ENCODE results near the gene FBXW11.
A peak's percentile ranks its signal among the peaks of the same experiment; 100 is the strongest.

The FBXW11 gene

GRCh38 chr5:172010278-172010677 is 3.8 kb upstream of the FBXW11 start:
- DNase-seq: no peak

DNA sequence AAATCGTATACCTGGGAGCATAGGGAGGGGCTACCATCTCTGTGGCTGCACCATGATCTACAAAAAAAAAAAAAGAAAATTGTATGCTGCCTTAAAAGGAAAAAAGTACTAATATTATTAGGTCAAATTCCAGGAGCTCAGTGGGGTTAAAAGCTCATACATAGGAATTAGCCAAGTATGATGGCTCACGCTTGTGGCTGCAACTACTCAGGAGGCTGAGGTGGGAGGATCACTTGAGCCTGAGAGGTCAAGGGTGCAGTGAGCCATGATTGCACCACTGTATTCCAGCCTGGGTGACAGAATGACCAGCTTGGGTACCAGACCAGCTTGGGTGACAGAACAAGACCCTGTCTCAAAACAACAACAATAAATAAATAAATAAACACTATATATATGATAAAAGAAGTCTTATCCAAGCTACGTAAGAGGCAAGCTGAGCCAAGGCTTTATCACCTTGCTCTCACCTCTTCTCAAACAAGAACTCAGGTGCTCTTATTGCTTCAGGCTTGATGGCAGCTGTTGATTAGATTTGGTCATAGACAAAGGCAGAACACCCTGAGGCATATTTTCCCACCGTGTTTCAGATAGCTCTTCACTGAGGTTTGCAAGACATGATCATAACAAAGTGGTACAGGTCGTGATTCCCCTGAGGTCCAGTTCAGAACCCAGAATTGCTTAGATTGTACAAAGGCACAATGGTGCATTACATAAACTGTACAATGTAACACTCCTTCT is 3.3 kb upstream of the FBXW11 start:
- DNase-seq: no peak

GRCh38 chr5:172008689-172009141 is 2.3 kb upstream of the FBXW11 start:
- no peak for DNase-seq

- no peak for DNase-seq
These were observed 1.6 kb upstream of the FBXW11 start for GRCh38 chr5:172008111-172008455.

DNA sequence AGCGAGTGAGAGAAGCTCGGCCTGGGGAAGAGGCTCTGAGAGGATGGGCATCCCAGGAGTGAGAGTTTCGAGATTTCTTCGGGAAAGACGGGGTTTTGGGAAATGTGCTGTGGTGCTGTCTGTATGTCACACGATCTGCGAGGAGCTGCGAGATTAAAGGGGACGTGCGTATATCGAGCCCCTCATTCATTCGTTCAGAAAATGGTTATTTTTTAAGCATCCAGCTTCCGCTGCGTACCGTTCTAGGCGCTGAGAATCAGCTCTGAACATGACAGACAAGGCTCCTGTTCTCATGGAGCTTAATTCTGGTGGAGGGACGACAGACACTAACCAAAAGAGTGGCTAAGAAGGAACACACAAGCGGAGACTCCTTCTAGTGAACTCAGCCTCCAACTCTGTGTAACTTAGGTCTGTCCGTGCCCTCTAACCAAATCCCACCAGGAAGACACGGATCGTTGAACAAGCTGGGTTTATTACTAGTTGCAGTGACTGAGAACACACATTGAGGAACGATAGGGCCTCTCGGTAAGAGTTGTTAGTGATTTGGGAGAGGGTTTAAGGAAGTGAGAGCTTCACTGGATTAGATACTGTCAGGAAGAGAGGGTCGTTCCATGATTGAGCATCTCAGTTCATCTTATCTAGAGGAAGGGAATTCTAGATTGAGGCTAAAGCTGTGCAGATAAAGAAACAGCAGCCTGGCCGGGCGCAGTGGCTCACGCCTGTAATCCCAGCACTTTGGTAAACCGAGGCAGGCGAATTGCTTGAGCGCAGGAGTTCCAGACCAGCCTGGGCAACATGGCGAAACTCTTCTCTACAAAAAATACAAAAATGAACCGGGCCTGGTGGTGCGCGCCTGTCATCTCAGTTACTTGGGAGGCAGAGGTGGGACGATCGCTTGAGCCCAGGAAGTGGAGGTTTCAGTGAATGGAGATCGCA is 1.0 kb upstream of the FBXW11 start:
- no peak for DNase-seq

DNA sequence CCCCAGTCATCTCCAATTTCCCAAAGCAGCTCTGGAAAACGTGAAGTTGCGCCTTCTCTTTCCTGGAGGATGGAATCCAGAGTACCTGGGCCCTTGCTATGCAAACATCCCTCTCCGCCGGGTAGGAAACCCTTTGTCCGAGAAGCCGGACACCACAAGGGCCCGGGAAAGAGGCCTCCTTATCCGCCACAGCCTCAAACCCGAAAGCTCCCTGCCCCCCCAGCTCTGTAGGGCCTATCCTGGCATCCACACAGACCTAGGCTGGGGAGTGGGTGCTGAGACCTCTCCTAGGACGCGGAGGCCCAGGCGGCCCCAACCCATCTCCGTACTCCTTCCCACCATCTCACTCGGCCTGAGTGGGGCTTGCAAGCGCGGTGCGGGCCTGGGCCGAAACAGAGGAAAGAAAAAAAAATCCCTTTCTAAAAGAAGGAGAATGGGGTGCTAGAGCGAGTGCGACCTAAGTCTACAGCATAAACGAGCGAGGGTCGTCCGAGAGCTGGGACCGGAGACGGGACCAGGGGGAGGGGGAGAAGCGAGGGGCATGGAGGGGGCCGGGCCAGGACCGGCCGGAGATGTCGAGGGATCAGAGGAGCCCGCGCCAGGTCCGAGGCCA is 624 bp downstream of the FBXW11 start:
- DNase-seq: peak; percentile 28

DNA sequence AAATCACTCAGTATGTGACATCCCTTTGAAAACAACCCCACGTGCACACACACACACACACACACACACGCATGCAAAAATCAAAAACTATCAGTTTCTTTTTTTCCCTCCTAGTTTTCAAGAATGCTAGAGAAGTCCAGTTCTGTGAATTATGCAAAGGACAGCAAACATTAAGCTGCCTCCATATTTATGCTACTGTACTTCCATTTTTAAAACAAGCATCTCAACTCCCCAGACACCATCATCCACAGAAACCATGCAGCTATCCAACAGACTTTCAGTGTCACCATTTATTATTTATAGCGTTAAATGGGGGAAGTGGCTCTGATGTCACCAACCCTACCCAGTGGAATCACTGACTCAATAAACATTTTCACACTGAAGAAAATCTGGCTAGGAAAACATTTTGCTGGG is 1.6 kb downstream of the FBXW11 start:
- no peak for DNase-seq

DNA sequence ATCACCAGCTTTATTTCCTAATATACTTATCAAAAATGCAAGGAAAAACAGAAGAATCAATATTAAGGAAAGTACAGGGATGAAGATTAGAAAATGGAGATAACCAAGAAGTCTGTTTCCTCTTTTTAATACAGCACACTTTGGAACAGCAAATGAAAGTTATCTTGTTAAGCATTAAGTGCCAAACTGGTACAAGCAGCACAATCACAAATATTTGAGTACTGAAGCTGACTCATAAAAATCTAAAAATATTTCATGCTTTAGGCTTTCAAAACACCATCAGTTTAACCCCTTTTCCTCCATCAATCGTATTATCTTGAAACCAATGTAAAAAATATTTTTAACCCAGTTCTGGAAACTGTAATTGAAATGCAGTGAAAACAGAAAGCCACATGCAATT is 2.7 kb downstream of the FBXW11 start:
- DNase-seq: no peak

DNA sequence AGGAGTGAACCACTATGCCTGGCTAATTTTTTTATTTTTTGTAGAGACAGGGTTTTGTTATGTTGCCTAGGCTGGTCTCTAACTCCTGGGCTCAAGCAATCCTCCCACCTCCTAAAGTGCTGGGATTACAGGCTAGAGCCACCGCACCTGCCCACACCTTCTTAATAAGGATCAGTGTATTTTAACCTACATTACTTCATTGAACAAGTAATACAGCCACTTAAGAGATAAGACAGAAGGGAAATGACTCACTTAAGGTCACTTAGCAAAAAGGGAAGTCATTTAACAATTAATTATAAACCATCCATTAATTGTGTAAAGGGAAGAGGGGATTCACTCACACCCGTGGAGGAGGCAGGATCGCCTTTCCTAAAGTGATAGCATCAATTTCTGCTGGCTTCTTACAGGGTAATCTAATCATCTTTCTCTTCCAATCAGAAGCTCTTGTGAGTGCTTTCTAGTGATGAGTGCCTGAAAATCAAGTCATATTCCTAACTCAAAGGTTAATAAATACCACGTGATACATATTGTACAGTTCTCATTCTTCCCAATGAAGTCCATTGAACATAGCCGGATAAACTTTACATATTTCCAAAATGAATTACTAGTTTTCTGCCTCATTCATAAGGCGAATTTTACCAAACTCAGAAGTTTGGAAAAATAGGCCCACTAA is 3.5 kb downstream of the FBXW11 start:
- no peak for DNase-seq

- DNase-seq: no peak
These were observed 4.1 kb downstream of the FBXW11 start for GRCh38 chr5:172002310-172002709.

DNA sequence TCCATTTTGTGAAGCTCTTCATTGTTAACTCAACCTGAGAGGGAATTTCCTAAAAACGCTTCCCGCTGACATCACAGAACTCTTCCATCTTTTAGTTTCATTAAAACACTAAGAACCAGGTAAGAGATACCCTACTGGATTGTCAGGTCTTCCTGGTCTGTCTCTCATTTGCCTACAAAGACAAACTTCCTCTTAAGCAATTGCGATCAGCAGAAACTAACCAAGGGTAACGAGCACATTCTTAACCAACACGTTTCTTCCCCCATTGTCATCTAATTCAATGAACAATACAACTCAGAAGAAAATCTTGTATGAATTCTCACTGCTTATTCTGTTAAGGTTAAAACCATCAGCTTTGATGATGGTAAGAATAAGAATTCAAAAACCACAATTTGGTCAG is 6.6 kb downstream of the FBXW11 start:
- no peak for DNase-seq

GRCh38 chr5:171999100-171999499 is 7.3 kb downstream of the FBXW11 start:
- DNase-seq: no peak

DNA sequence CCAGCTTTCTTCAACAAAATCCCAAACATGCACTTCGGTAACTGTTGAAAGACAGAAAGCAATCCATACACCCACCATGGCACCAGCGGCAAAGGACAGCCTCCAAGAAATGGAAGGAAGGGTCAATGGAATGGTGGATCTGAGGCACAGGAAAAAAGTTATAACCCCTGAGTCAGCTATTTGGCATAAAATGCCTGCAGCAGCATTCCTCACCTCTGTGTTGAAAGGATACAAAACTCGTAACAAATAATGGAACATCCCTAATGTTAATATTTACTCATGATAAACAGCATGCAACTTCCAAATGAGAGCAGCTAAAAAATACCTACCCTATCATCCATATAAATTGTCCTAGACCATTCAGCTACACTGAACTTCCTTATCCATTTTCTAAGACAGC is 9.4 kb downstream of the FBXW11 start:
- DNase-seq: no peak

- DNase-seq: no peak
These were observed 13.6 kb downstream of the FBXW11 start for GRCh38 chr5:171992813-171993212.

- no peak for DNase-seq
These were observed 14.1 kb downstream of the FBXW11 start for GRCh38 chr5:171992305-171992704.

GRCh38 chr5:171990713-171991015 is 15.8 kb downstream of the FBXW11 start:
- DNase-seq: no peak

DNA sequence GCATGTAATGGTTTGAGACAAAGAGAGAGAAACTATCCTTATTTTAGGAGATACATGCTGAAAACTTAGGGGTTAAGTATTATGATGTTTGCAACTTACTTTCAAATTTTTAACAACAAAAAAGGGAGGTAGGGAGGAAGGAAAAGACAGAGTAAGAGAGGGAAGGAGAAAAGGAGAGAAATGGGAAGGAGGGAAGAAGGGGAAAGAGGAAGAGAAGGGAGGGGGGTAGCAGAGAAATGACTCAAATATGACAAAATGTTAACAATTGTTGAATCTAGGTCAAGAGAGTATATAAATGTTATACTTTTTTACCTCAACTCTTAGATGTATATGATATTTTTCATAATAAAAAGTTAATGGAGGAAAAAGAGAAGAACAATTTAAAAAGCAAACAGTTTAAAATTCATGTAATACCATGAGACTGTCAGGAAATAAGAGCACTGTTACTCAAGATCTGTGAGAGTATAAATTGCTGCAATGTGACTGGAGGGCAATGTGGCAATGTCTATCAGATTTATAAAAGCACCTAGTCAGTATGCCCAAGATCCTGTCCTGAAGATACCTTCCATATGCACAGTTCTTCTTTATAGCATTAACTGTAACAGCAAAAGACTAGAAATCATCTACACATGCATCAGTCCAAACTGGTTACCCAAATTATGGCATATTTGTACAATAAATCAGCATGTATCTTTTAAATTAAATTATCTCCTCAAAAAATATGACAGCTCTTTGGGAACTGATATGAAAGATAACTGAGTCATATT is 16.3 kb downstream of the FBXW11 start:
- DNase-seq: no peak

- DNase-seq: no peak
These were observed 17.2 kb downstream of the FBXW11 start for GRCh38 chr5:171989276-171989675.

GRCh38 chr5:171986772-171987171 is 19.7 kb downstream of the FBXW11 start:
- DNase-seq: no peak

DNA sequence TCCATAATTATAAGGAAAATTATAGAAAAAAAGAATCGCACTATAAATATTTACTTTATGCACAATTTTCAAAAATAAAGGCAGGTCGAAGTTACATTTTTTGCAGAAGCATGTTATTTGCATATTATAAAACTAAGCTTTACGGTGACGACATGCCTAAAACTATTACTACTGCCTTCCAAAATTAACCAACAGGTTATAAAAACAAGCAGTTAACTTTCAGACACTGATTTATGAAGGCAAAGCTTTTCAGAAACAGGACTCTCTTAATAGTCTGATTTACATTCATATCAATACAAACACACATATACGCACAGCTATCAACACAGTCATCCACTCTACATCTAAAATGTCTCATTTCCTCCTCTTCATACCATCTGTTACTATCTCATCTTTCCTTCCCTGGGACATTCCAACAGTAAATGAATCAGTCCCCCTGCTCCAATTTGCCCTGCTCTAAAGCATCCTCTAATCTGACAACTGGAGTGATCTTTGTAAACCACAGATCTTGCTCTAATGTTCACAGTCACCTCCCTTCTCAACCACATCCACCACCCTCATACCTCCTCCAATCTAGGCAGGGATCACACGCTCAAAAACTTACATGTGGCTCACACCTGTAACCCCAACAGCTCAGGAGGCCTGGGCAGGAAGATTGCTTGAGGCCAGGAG is 21.6 kb downstream of the FBXW11 start:
- no peak for DNase-seq

GRCh38 chr5:171981847-171982246 is 24.6 kb downstream of the FBXW11 start:
- no peak for DNase-seq

GRCh38 chr5:171980792-171981191 is 25.6 kb downstream of the FBXW11 start:
- DNase-seq: no peak
